H9 (cell line): ENCODE measurements around the gene CEP162. TPM values are rescaled to one million over a fixed set of nuclear protein-coding genes. Genes with fewer than 3 reads are reported as not detected.
"Not testable (repeated sequence)": the region's sequence is repeated elsewhere in the genome, so short reads cannot be mapped to it uniquely, and the experiment has no call there.

Experiments used
- DNase-seq: peaks from one replicate; pipeline ENCODE4 v3.0.0-alpha.2; 2017
- H2AFZ ChIP-seq: one replicate; pipeline ENCODE4 v1.6.1; 2013; ENCODE audit warnings: mild to moderate bottlenecking, low read length, control low read depth, moderate library complexity
- H2AK5ac ChIP-seq: 2 replicates; pipeline ENCODE4 v1.6.1; 2013; ENCODE audit warnings: low read length, control low read depth, mixed read lengths; ENCODE audit not compliant: insufficient read length
- H2BK120ac ChIP-seq: one replicate; pipeline ENCODE4 v1.6.1; 2013; ENCODE audit warnings: low read depth, mild to moderate bottlenecking, low read length, control low read depth, inconsistent platforms; ENCODE audit not compliant: poor library complexity, severe bottlenecking
- H2BK12ac ChIP-seq: 2 replicates; pipeline ENCODE4 v1.6.1; 2013; ENCODE audit warnings: low read length, control low read depth, mixed read lengths, low read depth; ENCODE audit not compliant: insufficient read length
- H2BK15ac ChIP-seq: 2 replicates; pipeline ENCODE4 v1.6.1; 2013; ENCODE audit warnings: low read depth, low read length, control low read depth
- H2BK20ac ChIP-seq: one replicate; pipeline ENCODE4 v1.6.1; 2013; ENCODE audit warnings: low read depth, mild to moderate bottlenecking, low read length, control low read depth, inconsistent platforms; ENCODE audit not compliant: poor library complexity, severe bottlenecking
- H2BK5ac ChIP-seq: 2 replicates; pipeline ENCODE4 v1.6.1; 2013; ENCODE audit warnings: low read length, control low read depth, mixed read lengths; ENCODE audit not compliant: insufficient read length
- H3K14ac ChIP-seq: 2 replicates; pipeline ENCODE4 v1.6.1; 2013; ENCODE audit warnings: low read length, control low read depth; ENCODE audit not compliant: insufficient read depth
- H3K18ac ChIP-seq: 2 replicates; pipeline ENCODE4 v1.6.1; 2013; ENCODE audit warnings: low read depth, mild to moderate bottlenecking, mixed read lengths, low read length, control low read depth; ENCODE audit not compliant: insufficient read length
- H3K23ac ChIP-seq: 2 replicates; pipeline ENCODE4 v1.6.1; 2013; ENCODE audit warnings: low read length, control low read depth, mixed read lengths, low read depth; ENCODE audit not compliant: insufficient read length
- H3K23me2 ChIP-seq: 2 replicates; pipeline ENCODE4 v1.6.1; 2013; ENCODE audit warnings: low read depth, mild to moderate bottlenecking, mixed read lengths, low read length, control low read depth; ENCODE audit not compliant: insufficient read length, poor library complexity, severe bottlenecking
- H3K27ac ChIP-seq: 2 replicates; pipeline ENCODE4 v1.5.1; 2013; ENCODE audit warnings: low read length, control low read depth, mixed read lengths, low read depth; ENCODE audit not compliant: insufficient read length
- H3K27me3 ChIP-seq: 2 replicates; pipeline ENCODE4 v1.6.1; 2013; ENCODE audit warnings: low read length, control low read depth, inconsistent platforms; ENCODE audit not compliant: insufficient read depth
- H3K4ac ChIP-seq: 2 replicates; pipeline ENCODE4 v1.6.1; 2013; ENCODE audit warnings: low read depth, mild to moderate bottlenecking, control low read depth, inconsistent platforms, low read length, moderate library complexity
- H3K4me1 ChIP-seq: 2 replicates; pipeline ENCODE4 v1.6.1; 2013; ENCODE audit warnings: low read length, control low read depth, inconsistent platforms; ENCODE audit not compliant: insufficient read depth
- H3K4me2 ChIP-seq: 2 replicates; pipeline ENCODE4 v1.6.1; 2013; ENCODE audit warnings: low read length, control low read depth, mixed read lengths; ENCODE audit not compliant: insufficient read length, insufficient read depth
- H3K56ac ChIP-seq: 2 replicates; pipeline ENCODE4 v1.6.1; 2013; ENCODE audit warnings: low read depth, mild to moderate bottlenecking, mixed read lengths, low read length, control low read depth; ENCODE audit not compliant: insufficient read length
- H3K79me1 ChIP-seq: 2 replicates; pipeline ENCODE4 v1.6.1; 2013; ENCODE audit warnings: low read depth, mild to moderate bottlenecking, moderate library complexity, low read length, control low read depth, inconsistent platforms; ENCODE audit not compliant: insufficient read depth, poor library complexity, severe bottlenecking
- H3K79me2 ChIP-seq: 2 replicates; pipeline ENCODE4 v1.6.1; 2013; ENCODE audit warnings: low read length, control low read depth, inconsistent platforms; ENCODE audit not compliant: insufficient read depth
- H3K9ac ChIP-seq: 2 replicates; pipeline ENCODE4 v1.6.1; 2013; ENCODE audit warnings: low read length, control low read depth, mixed read lengths; ENCODE audit not compliant: insufficient read length; ENCODE audit errors: extremely low read depth
- H3K9me3 ChIP-seq: one replicate; pipeline ENCODE4 v1.6.1; 2013; ENCODE audit warnings: low read depth, low read length, inconsistent platforms; ENCODE audit not compliant: control insufficient read depth
- H3T11ph ChIP-seq: one replicate; pipeline ENCODE4 v1.6.1; 2013; ENCODE audit warnings: mild to moderate bottlenecking, low read length, control low read depth, inconsistent platforms
- H4K20me1 ChIP-seq: one replicate; pipeline ENCODE4 v1.6.1; 2013; ENCODE audit not compliant: control insufficient read depth, insufficient read length, insufficient read depth
- H4K5ac ChIP-seq: 2 replicates; pipeline ENCODE4 v1.6.1; 2013; ENCODE audit warnings: low read depth, mild to moderate bottlenecking, mixed read lengths, low read length, control low read depth; ENCODE audit not compliant: insufficient read length
- H4K8ac ChIP-seq: replicated peaks from 2 replicates; pipeline ENCODE4 v1.6.1; 2013; ENCODE audit warnings: low read length, control low read depth, mixed read lengths, low read depth; ENCODE audit not compliant: insufficient read length
- H4K91ac ChIP-seq: 2 replicates; pipeline ENCODE4 v1.6.1; 2013; ENCODE audit warnings: low read depth, mild to moderate bottlenecking, moderate library complexity, mixed read lengths, low read length, control low read depth; ENCODE audit not compliant: insufficient read length
- H3K27ac Mint-ChIP-seq, 3 experiments: 2 replicates in 2 of 3; 3 replicates in 1 of 3; pipeline ENCODE4 v1.8.0; 2020 to 2021; ENCODE audit warnings: mixed read lengths in 3 of 3, mild to moderate bottlenecking in 1 of 3, moderate library complexity in 1 of 3
- H3K27me3 Mint-ChIP-seq: 2 replicates; pipeline ENCODE4 v1.8.0; 2021; ENCODE audit warnings: low read depth, mild to moderate bottlenecking, moderate library complexity, mixed read lengths
- H3K36me3 Mint-ChIP-seq, 3 experiments: 2 replicates in 2 of 3; 3 replicates in 1 of 3; pipeline ENCODE4 v1.8.0; 2020 to 2021; ENCODE audit warnings: low read depth in 3 of 3, mixed read lengths in 3 of 3; ENCODE audit not compliant: insufficient read depth in 1 of 3
- H3K4me1 Mint-ChIP-seq, 2 experiments: 2 replicates each; pipeline ENCODE4 v1.8.0; 2020; ENCODE audit warnings: mixed read lengths in 2 of 2
- H3K4me3 Mint-ChIP-seq, 2 experiments: 2 replicates in 1 of 2; 3 replicates in 1 of 2; pipeline ENCODE4 v1.8.0; 2020 to 2021; ENCODE audit warnings: mild to moderate bottlenecking in 2 of 2, mixed read lengths in 2 of 2, moderate library complexity in 1 of 2
- H3K9me3 Mint-ChIP-seq, 2 experiments: 2 replicates in 1 of 2; 3 replicates in 1 of 2; pipeline ENCODE4 v1.8.0; 2020; ENCODE audit warnings: mild to moderate bottlenecking in 2 of 2, mixed read lengths in 2 of 2, moderate library complexity in 1 of 2
- CTCF ChIP-seq: fragments of 200-600 bp; sonication (generic); conservative IDR thresholded peaks from 3 replicates; pipeline ENCODE4 v1.8.0; 2021; ENCODE audit warnings: antibody characterized with exemption, mild to moderate bottlenecking
- WGBS: extraction: QIAGEN DNeasy Blood & Tissue Kit; methylation state at CpG from one replicate; pipeline ENCODE4 v1.1.7; 2013; ENCODE audit warnings: missing lambda C conversion rate, low lambda C conversion rate, mixed read lengths; ENCODE audit not compliant: insufficient read length; ENCODE audit errors: extremely low coverage; 5-methylcytosine and 5-hydroxymethylcytosine counted together
- total RNA-seq: library from RNA; stranded (reverse); gene quantifications from 2 replicates; pipeline ENCODE4 v1.2.1, GENCODE V29; 2021

The CEP162 gene
- total RNA-seq, 1 experiment from 2014 or later: 11.5 TPM

GRCh38 chr6:84224251-84224650, 3.2 kb downstream of the CEP162 start:
- Histone ChIP-seq H3K18ac (no peak overlapping the region), H2BK120ac (no peak overlapping the region), H2BK15ac (no peak overlapping the region), H3K4ac (no peak overlapping the region), H4K8ac (no peak overlapping the region), H2AFZ (no peak overlapping the region), H4K20me1 (no peaks in the 10 kb centered on the region), H3K79me1 (no peaks in the 10 kb centered on the region), H2BK20ac (no peak overlapping the region), H3K27ac (no peak overlapping the region), H3T11ph (no peak overlapping the region), H4K5ac (no peak overlapping the region), H3K4me2 (no peak overlapping the region), H3K9ac (no peak overlapping the region), H4K91ac (no peak overlapping the region), H3K23ac (no peak overlapping the region), H3K23me2 (peaks cover 5% of the 10 kb centered on the region), H3K14ac (no peak overlapping the region), H2BK12ac (no peak overlapping the region), H2BK5ac (no peak overlapping the region), H3K56ac (no peak overlapping the region), H3K27me3 (no peaks in the 10 kb centered on the region), H2AK5ac (no peak overlapping the region), H3K79me2 (no peaks in the 10 kb centered on the region), H3K4me1 (peaks cover 2% of the 10 kb centered on the region; the same call in 1 of the 2 replicates), H3K9me3 (no peaks in the 10 kb centered on the region)
- Mint-ChIP-seq H3K9me3 (no peaks in the 10 kb centered on the region), H3K36me3 (no peaks in the 10 kb centered on the region; a peak in 2 of 7 replicates), H3K4me1 (peaks cover 10 to 11% of the 10 kb centered on the region in 2 experiments), H3K27ac (no peak overlapping the region), H3K4me3 (no peak overlapping the region), H3K27me3 (peaks cover 11% of the 10 kb centered on the region)
- TF ChIP-seq CTCF: no peak
- no peak for DNase-seq

- not testable (repeated sequence) for H3K4me3 Mint-ChIP-seq, H3K27ac ChIP-seq, H3K23ac ChIP-seq, H3K4ac ChIP-seq, H4K20me1 ChIP-seq, H3K4me1 ChIP-seq, H4K91ac ChIP-seq, H3K4me2 ChIP-seq, H3K56ac ChIP-seq, H3K79me2 ChIP-seq, H2BK120ac ChIP-seq, H2BK15ac ChIP-seq, H3K27me3 Mint-ChIP-seq, H2AK5ac ChIP-seq, H2BK12ac ChIP-seq, H3K79me1 ChIP-seq, H3K27me3 ChIP-seq, DNase-seq, H3K9ac ChIP-seq, H3K14ac ChIP-seq, H3K23me2 ChIP-seq, H3K9me3 ChIP-seq, H3T11ph ChIP-seq, H3K36me3 Mint-ChIP-seq, H2BK20ac ChIP-seq, H2AFZ ChIP-seq, H4K8ac ChIP-seq, H2BK5ac ChIP-seq, H3K9me3 Mint-ChIP-seq, H3K27ac Mint-ChIP-seq, H4K5ac ChIP-seq, H3K18ac ChIP-seq
- no CpG with 5 or more reads among the region's 5 CpGs for WGBS
- peaks cover 15 to 16% of the 10 kb centered on the region in 2 experiments for H3K4me1 Mint-ChIP-seq
Measured at GRCh38 chr6:84223608-84224007, 3.8 kb downstream of the CEP162 start.
